AG04450 (cell line): ENCODE measurements around the gene SNRNP200. TPM values are rescaled to one million over a fixed set of nuclear protein-coding genes. Genes with fewer than 3 reads are reported as not detected.

ENCODE experiments used
- CTCF ChIA-PET: fragments of 300-600, 350-600 bp; formaldehyde crosslinking; extraction: SDS; loops from one replicate; lab custom pipeline; 2022; ENCODE audit warnings: antibody characterized with exemption, inconsistent platforms; lab: Charles Lee
- POLR2A ChIA-PET: fragments of 350-600 bp; formaldehyde crosslinking; extraction: SDS; loops from one replicate; lab custom pipeline; 2021; ENCODE audit warnings: antibody characterized with exemption, inconsistent platforms; lab: Yijun Ruan, JAX
- DNase-seq: peaks from one replicate; pipeline ENCODE4 v3.0.0-alpha.2; 2011; ENCODE audit warnings: low read depth, low spot score
- H3K27ac ChIP-seq: one replicate; pipeline ENCODE4 v1.5.1; 2012; ENCODE audit warnings: low read depth, low read length, control low read depth
- H3K27me3 ChIP-seq: one replicate; pipeline ENCODE4 v1.6.0; 2012; ENCODE audit warnings: low read length; ENCODE audit not compliant: control insufficient read depth, insufficient read depth
- H3K4me3 ChIP-seq: 2 replicates; pipeline ENCODE4 v1.5.1; 2011; ENCODE audit warnings: mild to moderate bottlenecking, low read depth, low read length, control low read depth
- H3K9me3 ChIP-seq: 2 replicates; pipeline ENCODE4 v1.5.1; 2012; ENCODE audit warnings: low read length; ENCODE audit not compliant: control insufficient read depth, insufficient read depth
- CTCF ChIP-seq: IDR thresholded peaks from 2 replicates; pipeline ENCODE4 v1.5.1; 2011; ENCODE audit warnings: low read depth, low read length, control low read depth, inconsistent platforms
- polyA minus RNA-seq: library from RNA; depleted of rRNA, polyadenylated mRNA; stranded (reverse); fragments of >200 nt; gene quantifications from 2 replicates; pipeline ENCODE4 v1.2.3, GENCODE V29; 2011; rRNA and poly(A)+ RNA removed
- polyA plus RNA-seq: library from polyadenylated mRNA; depleted of rRNA; stranded (reverse); fragments of >200 nt; gene quantifications from 2 replicates; pipeline ENCODE4 v1.2.3, GENCODE V29; 2011; rRNA removed

Gene SNRNP200
- polyA plus RNA-seq: 99.0 and 136 TPM in 2 replicates
- 231 and 300 TPM in 2 replicates for polyA minus RNA-seq

GRCh38 chr2:96305091-96305978 is at the start of gene SNRNP200:
SNRNP200 (minus strand) TSS chr2:96305546; CDS start chr2:96305437, 109 bp downstream.
- CTCF ChIA-PET: interaction anchor here (1.4 kb wide), 1 partner anchor 204 kb away, joined by 3 read pairs; no protein-coding TSS in a partner anchor
- no peak for TF ChIP-seq CTCF
- Histone ChIP-seq H3K9me3 (no peaks in the 10 kb centered on the region), H3K4me3 (peak within 1 kb of the TSS; percentile 99), H3K27ac (peak within 1 kb of the TSS; percentile 57), H3K27me3 (no peaks in the 10 kb centered on the region)
- POLR2A ChIA-PET: interaction anchor here (1.2 kb wide), 1 partner anchor 20 kb away, joined by 3 read pairs; the partner anchor contains the start of gene ITPRIPL1
- DNase-seq: no peak

DNA sequence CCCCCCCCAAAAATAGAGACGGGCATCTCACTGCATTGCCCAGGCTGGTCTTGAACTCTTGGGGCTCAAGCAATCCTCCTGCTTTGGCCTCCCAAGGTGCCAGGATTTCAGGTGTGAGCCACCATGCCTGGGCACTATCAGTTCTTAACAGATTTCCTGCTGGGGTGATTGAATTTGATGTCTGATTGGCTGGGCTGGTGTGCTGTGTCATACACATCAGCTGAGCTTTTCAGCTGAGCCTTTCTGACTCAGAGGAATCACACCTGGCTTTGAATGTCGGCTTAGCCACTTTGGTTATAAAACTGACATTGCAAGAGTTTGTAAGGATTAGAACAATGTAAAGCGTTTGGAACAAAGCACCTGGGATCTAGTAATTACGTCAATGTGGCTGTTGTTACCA is 49.1 kb upstream of the SNRNP200 start:
- no peak for DNase-seq
- no peaks in the 10 kb centered on the region for H3K27me3 ChIP-seq
- TF ChIP-seq CTCF: no peak
- H3K9me3 ChIP-seq: no peaks in the 10 kb centered on the region
- no peak overlapping the region for H3K4me3 ChIP-seq
- ChIA-PET POLR2A (no interaction called here), CTCF (no interaction called here)
- no peak overlapping the region for H3K27ac ChIP-seq

- Histone ChIP-seq H3K27me3 (no peaks in the 10 kb centered on the region), H3K9me3 (no peaks in the 10 kb centered on the region), H3K27ac (no peak overlapping the region), H3K4me3 (no peak overlapping the region)
- TF ChIP-seq CTCF: no peak
- CTCF ChIA-PET: no interaction called here
- POLR2A ChIA-PET: interaction anchor here (1.5 kb wide), 1 partner anchor 18 kb away, joined by 3 read pairs; the partner anchor contains the start of gene NCAPH
- DNase-seq: no peak
Measured at GRCh38 chr2:96353606-96354101, 48.3 kb upstream of the SNRNP200 start.

DNA sequence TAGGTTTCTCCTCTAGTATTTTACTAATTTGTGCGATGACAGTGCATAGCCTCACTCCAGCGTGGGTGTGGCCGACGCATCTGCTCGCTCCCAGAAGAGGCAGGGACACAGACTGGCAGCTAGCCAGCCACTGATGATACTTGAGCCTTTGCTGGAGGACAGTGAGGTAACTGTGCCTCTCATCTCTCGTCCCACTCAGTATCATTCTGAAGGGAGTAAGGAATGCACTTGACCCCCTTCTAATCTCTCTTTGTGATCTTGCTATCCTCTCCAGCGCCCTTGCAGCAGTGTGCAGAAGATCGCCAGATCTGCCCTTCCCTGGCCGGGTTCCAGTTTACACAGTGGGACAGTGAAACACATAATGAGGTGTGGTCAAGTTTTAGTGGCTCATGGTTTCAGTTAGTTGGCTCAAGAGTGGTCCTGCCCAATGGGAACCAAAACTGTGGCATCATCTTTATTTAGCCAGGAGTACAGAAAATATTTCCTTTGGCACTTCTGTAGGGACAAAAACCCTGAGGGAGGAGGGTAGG is 47.8 kb upstream of the SNRNP200 start:
- Histone ChIP-seq H3K27me3 (no peaks in the 10 kb centered on the region), H3K4me3 (no peak overlapping the region), H3K9me3 (no peaks in the 10 kb centered on the region), H3K27ac (no peak overlapping the region)
- ChIA-PET CTCF (no interaction called here), POLR2A (interaction anchor here (1.5 kb wide), 1 partner anchor 17 kb away, joined by 3 read pairs; the partner anchor contains the start of gene NCAPH)
- no peak for DNase-seq
- no peak for TF ChIP-seq CTCF

DNA sequence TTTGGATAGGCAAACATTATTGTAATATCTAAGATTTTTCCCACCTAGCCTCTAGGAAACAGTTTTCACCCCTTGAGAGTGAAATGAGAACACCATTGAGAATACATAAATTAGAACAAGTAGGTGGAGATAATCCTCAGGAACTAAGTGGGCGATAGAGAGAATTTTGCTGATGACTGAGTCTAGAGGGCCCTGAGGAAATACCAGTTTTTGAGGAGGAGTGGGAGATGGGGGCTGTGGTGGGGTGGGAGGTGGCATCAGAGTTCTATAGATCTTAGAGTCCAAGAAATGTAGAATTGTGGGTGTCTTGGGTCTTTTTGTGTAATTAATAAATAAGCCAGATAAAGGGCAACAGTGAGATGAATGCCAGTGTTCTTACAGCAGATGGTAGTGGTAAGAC is 42.0 kb upstream of the SNRNP200 start:
- Histone ChIP-seq H3K27ac (no peak overlapping the region), H3K27me3 (no peaks in the 10 kb centered on the region), H3K9me3 (no peaks in the 10 kb centered on the region), H3K4me3 (no peak overlapping the region)
- no peak for TF ChIP-seq CTCF
- DNase-seq: no peak
- CTCF ChIA-PET: no interaction called here
- POLR2A ChIA-PET: no interaction called here
